K562 (cell line): ENCODE data around the gene MYCL. TPM values are rescaled to one million over a fixed set of nuclear protein-coding genes. Genes with fewer than 3 reads are reported as not detected.
A peak's percentile ranks its signal among the peaks of the same experiment; 100 is the strongest.

ENCODE experiments used
- ATAC-seq: fragments of 200-7000 bp; cut with Tn5 transposase; 3 replicates; pipeline ENCODE4 v1.9.1; 2020; ENCODE audit warnings: moderate library complexity
- BruUV-seq: library from RNA; stranded (reverse); fragments of 400-500 nt; replicated peaks from 2 replicates; lab custom pipeline; 2021; lab: Mats Ljungman, UMichigan
- CTCF ChIA-PET: fragments of 300-600 bp; formaldehyde crosslinking; extraction: SDS; loops from one replicate; lab custom pipeline; 2021; ENCODE audit warnings: low intra/inter-chr PET ratio; lab: Yijun Ruan, JAX
- POLR2A ChIA-PET: fragments of 300-600, 350-650 bp; sonication (Branson Sonifier 250); formaldehyde crosslinking; extraction: SDS; loops from one replicate; lab custom pipeline; 2021; ENCODE audit warnings: antibody characterized with exemption, inconsistent platforms; lab: Yijun Ruan, JAX
- DNase-seq, 4 experiments: peaks; one replicate each; pipeline versions ENCODE4 v3.0.0 to v3.0.0-alpha.2; 2011 to 2018; ENCODE audit warnings: low spot score in 3 of 4, mixed read lengths in 3 of 4; ENCODE audit errors: extremely low read depth in 1 of 4
- FAIRE-seq: peaks from 2 replicates; lab custom pipeline; 2011; peaks lifted over from hg19 to GRCh38; lab: Jason Lieb, UNC
- H2AFZ ChIP-seq: 2 replicates; pipeline ENCODE4 v1.6.0; 2011; ENCODE audit warnings: low read depth, low read length, control low read depth, inconsistent platforms
- H3K27ac ChIP-seq: fragments of 200-600 bp; 3 replicates; pipeline ENCODE4 v1.8.0; 2011; ENCODE audit warnings: low read depth, mild to moderate bottlenecking, control low read depth, inconsistent platforms, low read length, moderate library complexity, mixed read lengths; ENCODE audit errors: extremely low read depth
- H3K27me3 ChIP-seq, 2 experiments: fragments of 300-600 bp in 1 of 2; 2 replicates in 1 of 2; 3 replicates in 1 of 2; pipeline versions ENCODE4 v1.6.0 to v1.8.0; 2011; ENCODE audit warnings: inconsistent platforms in 2 of 2, low read length in 2 of 2, mild to moderate bottlenecking in 1 of 2, mixed read lengths in 1 of 2, moderate library complexity in 1 of 2; ENCODE audit not compliant: control insufficient read depth in 2 of 2, insufficient read depth in 2 of 2
- H3K36me3 ChIP-seq: fragments of 300-600 bp; 3 replicates; pipeline ENCODE4 v1.8.0; 2011; ENCODE audit warnings: mild to moderate bottlenecking, low read length, inconsistent platforms; ENCODE audit not compliant: control insufficient read depth, insufficient read depth
- H3K4me1 ChIP-seq, 2 experiments: fragments of 200-600 bp in 1 of 2; replicated peaks in 1 of 2; 2 replicates in 1 of 2; 3 replicates in 1 of 2; pipeline versions ENCODE4 v1.5.1 to v1.8.0; 2011; ENCODE audit warnings: inconsistent platforms in 2 of 2, low read length in 2 of 2, mild to moderate bottlenecking in 1 of 2, mixed read lengths in 1 of 2, moderate library complexity in 1 of 2; ENCODE audit not compliant: control insufficient read depth in 2 of 2, insufficient read depth in 2 of 2
- H3K4me2 ChIP-seq: 2 replicates; pipeline ENCODE4 v1.6.1; 2011; ENCODE audit warnings: low read length, control low read depth, inconsistent platforms, mixed read lengths; ENCODE audit not compliant: insufficient read depth
- H3K4me3 ChIP-seq: fragments of 200-600 bp; sonication (generic), shearing (Covaris generic); 2 replicates; pipeline ENCODE4 v1.5.1; 2016; ENCODE audit warnings: control low read depth, inconsistent platforms
- H3K79me2 ChIP-seq: fragments of 200-600 bp; 3 replicates; pipeline ENCODE4 v1.8.0; 2011; ENCODE audit warnings: low read length, inconsistent platforms; ENCODE audit not compliant: control insufficient read depth, insufficient read depth
- H3K9ac ChIP-seq, 2 experiments: 2 replicates each; pipeline versions ENCODE4 v1.6.0 to v1.6.1; 2011; ENCODE audit warnings: low read depth in 2 of 2, low read length in 2 of 2, control low read depth in 1 of 2, inconsistent platforms in 1 of 2, mild to moderate bottlenecking in 1 of 2, mixed read lengths in 1 of 2; ENCODE audit not compliant: insufficient read depth in 1 of 2
- H3K9me1 ChIP-seq: one replicate; pipeline ENCODE4 v1.6.0; 2011; ENCODE audit warnings: inconsistent platforms, mild to moderate bottlenecking, low read length, moderate library complexity; ENCODE audit not compliant: control insufficient read depth, insufficient read depth
- H3K9me3 ChIP-seq: replicated peaks from 2 replicates; pipeline ENCODE4 v1.5.1; 2011; ENCODE audit warnings: low read depth, low read length, inconsistent platforms; ENCODE audit not compliant: control insufficient read depth, insufficient read depth
- H4K20me1 ChIP-seq: replicated peaks from 2 replicates; pipeline ENCODE4 v1.6.1; 2011; ENCODE audit warnings: low read length, inconsistent platforms, mixed read lengths; ENCODE audit not compliant: control insufficient read depth, insufficient read depth
- AFF1 ChIP-seq, 2 experiments: fragments of 450-650 bp; IDR thresholded peaks; 2 replicates each; pipeline ENCODE4 v1.6.1; 2018; ENCODE audit warnings: mild to moderate bottlenecking in 2 of 2, low read depth in 1 of 2; ENCODE audit not compliant: partially characterized antibody in 2 of 2
- ATF2 ChIP-seq: sonication (generic); formaldehyde crosslinking; IDR thresholded peaks from 2 replicates; pipeline ENCODE4 v1.8.1; 2022; ENCODE audit warnings: missing genetic modification reagents
- HDAC1 ChIP-seq, 2 experiments: fragments of 450-650 bp; IDR thresholded peaks; 2 replicates each; pipeline ENCODE4 v1.6.1; 2016 to 2017; ENCODE audit warnings: inconsistent platforms in 1 of 2, mild to moderate bottlenecking in 1 of 2, moderate library complexity in 1 of 2
- PKNOX1 ChIP-seq: fragments of 450-650 bp; IDR thresholded peaks from 2 replicates; pipeline ENCODE4 v1.6.1; 2016
- RBM22 ChIP-seq: fragments of 200-400 bp; formaldehyde crosslinking; IDR thresholded peaks from 2 replicates; pipeline ENCODE4 v1.6.1; 2018; ENCODE audit warnings: low read length, low read depth; ENCODE audit not compliant: poor library complexity, severe bottlenecking
- SAFB ChIP-seq: fragments of 200-400 bp; formaldehyde crosslinking; IDR thresholded peaks from 2 replicates; pipeline ENCODE4 v1.6.1; 2017; ENCODE audit warnings: low read depth, low read length, borderline replicate concordance
- STAG1 ChIP-seq: sonication (generic); formaldehyde crosslinking; IDR thresholded peaks from 2 replicates; pipeline ENCODE4 v1.5.0; 2020; ENCODE audit warnings: missing genetic modification reagents, borderline replicate concordance
- TAL1 ChIP-seq: fragments of 450-650 bp; IDR thresholded peaks from 2 replicates; pipeline ENCODE4 v1.6.1; 2016; ENCODE audit warnings: mild to moderate bottlenecking
- THRAP3 ChIP-seq: fragments of 450-650 bp; IDR thresholded peaks from 2 replicates; pipeline ENCODE4 v1.6.1; 2016; ENCODE audit warnings: mild to moderate bottlenecking, inconsistent platforms, borderline replicate concordance
- XRCC5 ChIP-seq: fragments of 200-400 bp; formaldehyde crosslinking; IDR thresholded peaks from 2 replicates; pipeline ENCODE4 v1.6.1; 2017; ENCODE audit warnings: low read depth, mild to moderate bottlenecking, low read length
- ZNF384 ChIP-seq: IDR thresholded peaks from 2 replicates; pipeline ENCODE4 v1.6.1; 2012; ENCODE audit warnings: low read depth, low read length, improper control_type of control experiment
- ZNF76 ChIP-seq: fragments of 250-450 bp; sonication (Bioruptor Pico); IDR thresholded peaks from 2 replicates; pipeline ENCODE4 v1.4.0; 2020; ENCODE audit warnings: mild to moderate bottlenecking, moderate library complexity, borderline replicate concordance
- WGBS: fragments of 100-300 bp; shearing (Covaris generic); methylation state at CpG from one replicate; pipeline ENCODE4 v1.1.6; 2016; ENCODE audit warnings: low coverage, mixed read lengths; ENCODE audit not compliant: insufficient coverage; ENCODE audit errors: missing lambda C conversion rate; 5-methylcytosine and 5-hydroxymethylcytosine counted together
- in situ Hi-C: fragments of 300-500 bp; cut with MboI; formaldehyde crosslinking; loops from 4 replicates; pipeline ENCODE4 v1.15.0; 2018; ENCODE audit warnings: inconsistent platforms, mixed read lengths
- intact Hi-C: fragments of 100-400 bp; cut with micrococcal nuclease; formaldehyde crosslinking; loops from 2 replicates; pipeline ENCODE4 v1.14.2; 2022
- polyA plus RNA-seq, 8 experiments: library from polyadenylated mRNA; depleted of rRNA in 4 of 8; stranded (reverse) in 5 of 8; unstranded in 3 of 8; fragments of >200 nt; fragmentation: Nextera tagmentation in 2 of 8; fragmentation: Illumina TruSeq in 1 of 8; extraction: Ambion mirVana in 2 of 8; extraction: Trizol in 1 of 8; gene quantifications; 2 replicates each; pipeline versions ENCODE4 v1.2.1 to v1.2.3, GENCODE V29; 2011 to 2014; ENCODE audit warnings: inconsistent platforms in 1 of 8, missing spikeins in 1 of 8
- total RNA-seq, 7 experiments: library from RNA; depleted of rRNA in 6 of 7; stranded (reverse); fragments of >200 nt in 6 of 7; fragmentation: Illumina TruSeq in 2 of 7; extraction: Trizol in 2 of 7; gene quantifications; 2 replicates each; pipeline versions ENCODE4 v1.2.1 to v1.2.3, GENCODE V29; 2011 to 2021; ENCODE audit warnings: low replicate concordance in 1 of 7

The MYCL gene
- total and polyA plus RNA-seq, 9 of the 15 experiments (the other 6 are each of a cell fraction or from before 2014, with no cell fraction given) = 3.5 to 22.0 (median 12.8) TPM

GRCh38 chr1:39944410-39945112 is 42.8 kb upstream of the MYCL start:
- Histone ChIP-seq H3K4me1 (peaks cover 0 to 6% of the 10 kb centered on the region in 2 experiments; a peak in 3 of 5 replicates), H3K9ac (no peak overlapping the region), H3K27me3 (peaks cover 17 to 44% of the 10 kb centered on the region in 2 experiments), H3K4me3 (no peak overlapping the region), H3K79me2 (no peaks in the 10 kb centered on the region), H2AFZ (0 out of 2 replicates have a peak overlapping the region, but pooled peaks have one; percentile 4), H3K36me3 (no peaks in the 10 kb centered on the region), H3K27ac (no peak overlapping the region), H3K9me1 (no peaks in the 10 kb centered on the region), H3K4me2 (no peak overlapping the region), H4K20me1 (no peaks in the 10 kb centered on the region; the same call in 1 of the 2 replicates), H3K9me3 (no peaks in the 10 kb centered on the region)
- FAIRE-seq (no peak), DNase-seq (no peak), ATAC-seq (peak; percentile 45)
- BruUV-seq = no TSS peak
- in situ Hi-C loops = no loop called here
- under 1% methylated on average over 8 of the region's 8 CpGs for WGBS
- POLR2A ChIA-PET = interaction anchor here (0.8 kb wide), 1 partner anchor 13 kb away, joined by 3 read pairs; no protein-coding TSS in a partner anchor
- CTCF ChIA-PET = interaction anchor here (0.7 kb wide), 1 partner anchor 904 kb away, joined by 3 read pairs; no protein-coding TSS in a partner anchor
- intact Hi-C loops = no loop called here
- TF ChIP-seq ZNF76 = no peak
- no peak for TF ChIP-seq SAFB
- TF ChIP-seq ZNF384 = 0 out of 2 replicates have a peak, but pooled peaks have one; percentile 30
- TF ChIP-seq AFF1 (IDR thresholded peaks at IDR 0.05; ENCODE audit: low read depth in 1 of 2, partially characterized antibody in 2 of 2) = peak in 1 of 2 experiments; percentile 80
- no peak for TF ChIP-seq STAG1 (CRISPR knock-in tag)
- TF ChIP-seq PKNOX1 = no peak
- TF ChIP-seq RBM22 = no peak
- TF ChIP-seq ATF2 (CRISPR knock-in tag) = no peak
- no peak for TF ChIP-seq THRAP3
- TF ChIP-seq TAL1 = no peak
- no peak for TF ChIP-seq XRCC5
- TF ChIP-seq HDAC1 (IDR thresholded peaks at IDR 0.05) = no peak
